Stimulated activated CD4-positive, alpha-beta T cell treated with anti-CD3 and anti-CD28 coated beads, Interleukin-4, amount 100 ng/mL, for 1 hour (primary cell): ENCODE data around the gene ZNF718.
A peak's percentile ranks its signal among the peaks of the same experiment; 100 is the strongest.
"Not testable (repeated sequence)": the region's sequence is repeated elsewhere in the genome, so short reads cannot be mapped to it uniquely, and the experiment has no call there.

ENCODE experiments used
- DNase-seq: peaks from one replicate; pipeline ENCODE4 v3.0.0-alpha.2; 2020

The ZNF718 gene

DNA sequence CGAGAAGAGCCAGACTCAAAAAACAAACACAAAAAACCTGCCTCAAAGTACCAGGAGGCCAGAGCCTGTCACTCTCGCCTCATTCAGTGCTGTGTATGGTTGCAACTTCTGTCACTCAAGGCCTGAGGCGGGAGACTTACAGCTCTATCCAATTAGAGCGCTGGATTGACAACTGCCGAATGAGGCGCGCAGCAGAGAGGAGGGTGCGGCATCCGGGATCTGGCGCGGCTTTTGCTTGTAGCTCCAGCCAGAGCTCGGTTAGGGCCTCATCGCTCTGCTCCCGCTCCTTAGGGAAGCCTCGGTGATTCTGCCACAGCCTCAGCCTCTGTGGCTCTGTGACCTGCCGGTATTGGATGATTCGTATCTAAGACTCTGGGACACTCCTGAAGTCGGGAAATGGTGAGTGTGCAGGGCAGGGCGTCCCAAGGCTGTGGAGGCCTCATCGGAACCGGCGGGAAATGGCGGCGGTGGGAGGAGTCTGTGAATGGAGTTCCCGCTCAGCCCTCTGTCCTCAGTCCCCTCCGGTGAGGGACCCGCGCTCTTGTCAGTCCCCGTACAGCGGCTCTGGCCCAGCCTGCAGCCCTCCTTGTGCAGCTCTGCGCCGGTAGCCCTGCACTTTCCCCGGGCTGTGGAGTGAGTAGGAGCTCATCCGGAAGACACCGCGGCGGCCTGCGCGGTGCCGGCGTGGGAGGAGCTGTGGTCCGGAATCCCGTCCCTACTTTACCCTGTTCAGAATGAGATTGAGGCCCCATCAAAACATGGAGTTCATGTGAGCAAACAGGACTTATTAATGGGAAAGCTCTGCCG is at the start of gene ZNF718:
ZNF718 (plus strand) TSS at position 227 of the 807 bp plus-strand sequence; CDS start at position 397, 170 bp downstream.
- DNase-seq, result peak; percentile 86

- no peak for DNase-seq
Observed at GRCh38 chr4:85951-86350, 38.4 kb upstream of the ZNF718 start.

DNA sequence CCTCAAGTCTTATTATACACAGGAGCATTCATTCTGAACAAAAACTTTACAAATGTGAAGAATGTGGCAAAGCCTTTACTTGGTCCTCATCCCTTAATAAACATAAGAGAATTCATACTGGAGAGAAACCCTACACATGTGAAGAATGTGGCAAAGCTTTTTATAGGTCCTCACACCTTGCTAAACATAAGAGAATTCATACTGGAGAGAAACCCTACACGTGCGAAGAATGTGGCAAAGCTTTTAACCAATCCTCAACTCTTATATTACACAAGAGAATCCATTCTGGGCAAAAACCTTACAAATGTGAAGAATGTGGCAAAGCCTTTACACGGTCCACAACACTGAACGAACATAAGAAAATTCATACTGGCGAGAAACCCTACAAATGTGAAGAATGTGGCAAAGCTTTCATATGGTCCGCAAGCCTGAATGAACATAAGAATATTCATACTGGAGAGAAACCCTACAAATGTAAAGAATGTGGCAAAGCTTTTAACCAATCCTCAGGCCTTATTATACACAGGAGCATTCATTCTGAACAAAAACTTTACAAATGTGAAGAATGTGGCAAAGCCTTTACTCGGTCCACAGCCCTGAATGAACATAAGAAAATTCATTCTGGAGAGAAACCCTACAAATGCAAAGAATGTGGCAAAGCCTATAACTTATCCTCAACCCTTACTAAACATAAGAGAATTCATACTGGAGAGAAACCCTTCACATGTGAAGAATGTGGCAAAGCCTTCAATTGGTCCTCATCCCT is 37.6 kb upstream of the ZNF718 start:
- not testable (repeated sequence) for DNase-seq

DNA sequence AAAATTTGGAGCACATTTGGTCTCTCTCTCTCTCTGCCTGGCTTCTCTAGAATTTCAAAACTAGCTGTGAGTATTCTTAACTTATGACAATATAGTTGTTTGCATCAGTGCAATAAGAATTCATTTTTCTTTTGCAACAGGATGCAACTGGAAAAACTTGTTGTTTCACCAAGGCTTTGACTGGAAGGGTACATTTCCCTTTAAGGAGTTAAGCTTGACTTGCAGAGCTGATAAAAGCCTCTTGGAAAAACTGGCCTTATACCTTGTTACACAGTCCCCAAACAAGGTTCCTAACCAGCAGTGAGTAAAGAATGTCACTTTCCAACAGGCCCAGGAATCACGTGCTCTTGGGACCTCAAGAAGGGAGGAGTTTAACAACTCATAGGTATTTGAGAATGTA is 25.9 kb upstream of the ZNF718 start:
- DNase-seq, result no peak

- no peak for DNase-seq
Observed at GRCh38 chr4:99863-100262, 24.4 kb upstream of the ZNF718 start.

- no peak for DNase-seq
Observed at GRCh38 chr4:107083-107443, 17.2 kb upstream of the ZNF718 start.

GRCh38 chr4:107444-108429 is 16.6 kb upstream of the ZNF718 start:
- no peak for DNase-seq

GRCh38 chr4:112771-113170 is 11.5 kb upstream of the ZNF718 start:
- no peak for DNase-seq

DNA sequence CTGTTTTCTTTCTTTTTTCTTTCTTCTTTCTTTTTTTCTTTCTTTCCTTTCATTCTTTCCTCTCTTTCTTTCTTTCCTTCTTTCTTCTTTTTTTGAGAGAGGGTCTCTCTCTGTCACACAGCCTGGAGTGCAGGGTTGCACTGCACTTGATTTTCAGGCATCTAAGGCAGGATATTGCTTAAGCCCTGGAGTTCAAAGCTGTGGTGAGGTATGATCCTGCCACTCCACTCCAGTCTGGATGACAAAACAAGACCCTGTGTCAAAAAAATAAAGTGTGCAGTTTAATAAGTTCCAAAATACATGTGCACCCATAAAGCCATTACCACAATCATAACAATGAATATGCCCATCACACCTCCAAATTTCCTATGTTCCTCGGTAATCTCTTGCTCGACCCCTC is 10.6 kb upstream of the ZNF718 start:
- no peak for DNase-seq

DNA sequence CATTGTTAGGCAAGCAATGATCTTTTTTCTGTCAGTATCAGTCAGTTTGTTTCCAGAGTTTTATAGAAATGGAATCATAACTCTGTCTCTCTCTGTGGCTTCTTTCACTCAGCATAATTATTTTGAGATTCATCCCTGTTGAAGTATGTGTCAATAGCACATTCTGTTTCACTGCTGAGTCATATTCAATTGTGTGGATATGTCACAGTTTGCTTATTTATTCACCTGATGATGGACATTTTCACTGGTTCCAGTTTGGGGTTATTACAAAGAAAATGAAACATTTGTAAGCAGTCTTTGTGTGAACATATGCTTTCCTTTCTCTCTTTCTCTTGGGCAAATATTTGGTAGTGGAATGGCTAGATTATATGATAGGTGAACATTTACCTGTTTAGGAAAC is 10.2 kb upstream of the ZNF718 start:
- DNase-seq, result no peak

- DNase-seq, result no peak
Observed at GRCh38 chr4:116499-116898, 7.8 kb upstream of the ZNF718 start.

GRCh38 chr4:120616-121015 is 3.7 kb upstream of the ZNF718 start:
- no peak for DNase-seq

DNA sequence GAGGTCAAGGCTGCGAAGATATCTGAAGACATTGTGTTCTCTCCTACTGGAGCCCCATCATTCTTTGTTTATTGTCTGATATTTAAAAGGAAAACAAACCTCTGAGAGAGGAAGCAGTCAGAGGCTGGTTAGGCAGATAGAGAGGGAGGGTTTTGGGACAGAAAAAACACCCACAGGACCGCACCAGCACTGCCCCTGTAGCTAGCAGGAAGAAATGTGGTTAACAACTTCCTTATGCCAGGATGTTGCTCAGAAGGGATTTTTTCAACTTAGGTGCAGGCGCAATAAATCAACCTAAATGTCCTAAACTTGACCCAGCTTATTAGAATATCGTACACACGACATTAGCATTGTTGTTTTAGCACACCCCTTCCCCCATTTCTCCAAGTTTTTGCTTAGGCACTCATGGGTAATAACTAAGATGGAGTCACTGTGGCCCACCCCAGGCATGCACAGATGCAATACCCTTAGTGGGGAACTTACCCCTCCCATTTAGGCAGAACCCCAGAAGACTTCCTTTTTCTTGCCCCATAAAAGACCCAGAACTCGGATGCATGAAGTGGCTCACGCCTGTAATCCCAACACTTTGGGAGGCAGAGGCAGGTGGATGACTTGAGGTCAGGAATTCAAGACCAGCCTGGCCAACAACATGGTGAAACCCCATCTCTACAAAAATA is 2.8 kb upstream of the ZNF718 start:
- DNase-seq, result no peak

GRCh38 chr4:123922-124274 is 403 bp upstream of the ZNF718 start:
- DNase-seq, result not testable (repeated sequence)

GRCh38 chr4:125091-125771 is 930 bp downstream of the ZNF718 start:
- peak; percentile 5 for DNase-seq

DNA sequence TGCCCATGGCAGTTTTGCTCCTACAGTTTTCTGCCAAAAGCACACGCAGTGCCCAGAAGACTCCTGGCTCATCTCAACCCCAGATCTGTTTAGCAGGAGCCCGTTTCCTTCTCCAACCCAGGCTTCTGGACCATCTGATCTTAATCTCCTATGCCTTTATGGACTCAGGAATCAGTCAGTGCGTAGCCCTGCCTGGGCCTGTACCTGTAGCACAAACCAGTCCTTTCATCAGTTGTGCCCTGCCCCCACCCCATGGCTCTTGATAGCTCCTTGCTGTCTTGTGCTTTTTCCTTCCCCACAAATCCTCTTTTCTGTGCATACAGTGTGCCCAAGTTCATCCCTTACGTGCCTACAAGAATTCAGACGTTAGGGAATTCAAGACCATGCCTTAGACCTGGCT is 1.5 kb downstream of the ZNF718 start:
- DNase-seq, result no peak

DNA sequence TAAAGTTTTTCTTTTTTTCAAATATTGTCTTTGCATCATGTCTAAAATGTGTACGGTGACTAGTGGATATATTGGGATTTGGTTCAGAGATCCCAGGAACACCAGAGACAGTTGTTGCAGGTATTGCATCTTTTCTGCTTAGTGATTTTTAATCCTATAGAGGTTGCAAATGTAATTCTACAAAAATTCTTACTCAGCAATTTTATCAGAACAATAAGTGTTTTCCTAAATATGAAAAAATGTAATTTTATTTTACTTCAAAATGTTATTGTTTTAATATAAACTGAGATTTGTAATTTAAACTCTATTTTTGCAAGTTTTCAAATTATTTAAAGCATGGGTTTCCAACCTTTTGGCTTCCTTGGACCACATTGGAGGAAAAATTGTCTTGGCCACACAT is 8.2 kb downstream of the ZNF718 start:
- DNase-seq, result no peak

GRCh38 chr4:138935-139334 is 14.6 kb downstream of the ZNF718 start:
- no peak for DNase-seq

DNA sequence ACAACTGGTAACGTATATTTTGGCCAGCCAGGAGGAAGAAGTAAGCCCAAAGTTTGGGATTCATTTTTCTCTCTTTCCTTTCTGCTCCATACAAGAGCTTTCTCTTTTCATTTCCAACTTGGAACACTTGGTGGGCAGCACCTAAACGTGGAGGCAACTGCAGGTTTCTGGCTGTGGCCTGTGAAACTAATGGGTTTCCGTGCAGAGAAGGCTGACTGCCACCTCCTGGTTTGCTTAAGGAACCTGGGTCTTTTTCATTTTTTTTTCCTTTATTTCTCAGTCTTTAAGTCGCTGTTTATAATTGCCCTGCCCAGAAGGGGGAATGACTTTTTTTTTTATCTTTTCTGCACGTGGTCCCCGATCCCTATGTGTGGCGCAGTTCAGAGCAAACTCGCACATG is 15.4 kb downstream of the ZNF718 start:
- DNase-seq, result no peak

DNA sequence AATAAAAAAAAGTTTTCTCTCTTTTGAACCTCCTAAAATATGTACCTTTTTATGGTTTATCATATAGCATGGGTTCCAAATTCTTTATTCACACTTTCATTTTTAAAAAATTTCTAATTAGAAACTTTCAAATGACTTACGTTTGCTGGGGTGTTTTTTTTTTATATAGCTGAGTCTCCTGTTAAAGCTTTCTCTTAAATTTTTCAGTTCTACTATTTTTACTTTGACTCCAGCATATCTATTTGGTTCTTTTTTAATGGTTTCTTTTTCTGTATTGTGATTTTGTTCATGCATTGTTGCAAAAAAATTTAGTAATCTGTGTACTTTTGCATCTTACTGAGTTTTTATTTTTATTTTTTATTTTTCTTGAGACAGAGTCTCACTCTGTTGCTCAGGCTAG is 22.3 kb downstream of the ZNF718 start:
- no peak for DNase-seq

GRCh38 chr4:147233-147632 is 22.9 kb downstream of the ZNF718 start:
- DNase-seq, result no peak
